SU-DHL-6 (cell line): ENCODE measurements around the gene C5orf58.

Experiments
- EZH2phosphoT487 ChIP-seq: fragments of 200-600 bp; sonication (generic), shearing (Covaris generic); conservative IDR thresholded peaks from 2 replicates; pipeline ENCODE4 v1.6.1; 2018; ENCODE audit warnings: mild to moderate bottlenecking, antibody characterized with exemption, low read length, moderate library complexity, mixed read lengths
- TF ChIP-seq, protein P1 (sequence below): fragments of 200-600 bp; sonication (generic); IDR thresholded peaks from one replicate; pipeline ENCODE4 v1.5.1; 2017; ENCODE audit warnings: antibody characterized with exemption, mild to moderate bottlenecking, low read length, moderate library complexity; ENCODE audit not compliant: insufficient read depth, poor library complexity, severe bottlenecking

DNA sequence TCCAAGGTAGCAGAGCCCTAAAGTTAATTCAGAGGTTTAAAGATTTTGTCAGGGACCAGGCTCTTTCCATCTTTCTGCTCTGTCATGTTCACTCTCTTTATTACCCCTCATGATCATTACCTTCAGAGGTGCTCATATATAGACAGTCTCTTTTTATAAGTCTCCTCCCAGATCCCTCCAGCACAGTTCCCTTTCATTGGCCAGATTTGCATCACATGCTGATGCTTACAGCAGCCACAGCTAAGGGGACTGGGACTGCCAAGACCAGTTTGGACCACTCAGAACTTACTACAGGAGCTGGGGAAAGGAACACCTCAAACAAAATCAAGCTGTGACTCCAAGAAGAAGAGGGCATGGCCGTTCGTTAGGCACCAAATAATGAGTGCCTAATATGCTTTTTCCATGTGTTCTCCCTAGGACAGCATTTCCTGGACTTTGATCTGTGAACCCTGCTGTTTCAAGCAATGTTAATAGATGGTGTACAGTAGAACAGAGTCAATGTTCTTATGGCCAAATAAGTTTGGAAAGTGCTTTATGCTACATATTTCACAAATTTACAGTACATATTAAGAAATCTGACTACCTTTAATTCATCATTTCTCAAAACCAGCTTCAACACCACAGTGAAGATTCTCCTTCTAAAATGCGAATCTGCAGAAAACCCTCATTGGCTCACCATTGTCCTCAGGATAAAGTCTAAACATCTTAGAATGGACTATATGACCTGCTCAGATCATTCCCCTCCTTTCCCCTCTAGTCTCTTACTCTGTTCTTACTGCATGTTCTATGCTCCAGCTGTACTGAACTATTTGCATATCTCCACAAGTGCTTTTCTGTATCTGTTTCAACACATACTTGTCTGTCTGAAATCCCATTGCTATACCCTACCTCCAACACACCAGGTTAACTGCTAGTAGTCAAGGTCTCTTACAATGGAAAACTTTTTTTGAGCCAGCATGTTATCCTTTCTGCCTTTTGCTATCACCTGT lies 3.4 kb downstream of the C5orf58 start:
- TF ChIP-seq, protein P1, sequence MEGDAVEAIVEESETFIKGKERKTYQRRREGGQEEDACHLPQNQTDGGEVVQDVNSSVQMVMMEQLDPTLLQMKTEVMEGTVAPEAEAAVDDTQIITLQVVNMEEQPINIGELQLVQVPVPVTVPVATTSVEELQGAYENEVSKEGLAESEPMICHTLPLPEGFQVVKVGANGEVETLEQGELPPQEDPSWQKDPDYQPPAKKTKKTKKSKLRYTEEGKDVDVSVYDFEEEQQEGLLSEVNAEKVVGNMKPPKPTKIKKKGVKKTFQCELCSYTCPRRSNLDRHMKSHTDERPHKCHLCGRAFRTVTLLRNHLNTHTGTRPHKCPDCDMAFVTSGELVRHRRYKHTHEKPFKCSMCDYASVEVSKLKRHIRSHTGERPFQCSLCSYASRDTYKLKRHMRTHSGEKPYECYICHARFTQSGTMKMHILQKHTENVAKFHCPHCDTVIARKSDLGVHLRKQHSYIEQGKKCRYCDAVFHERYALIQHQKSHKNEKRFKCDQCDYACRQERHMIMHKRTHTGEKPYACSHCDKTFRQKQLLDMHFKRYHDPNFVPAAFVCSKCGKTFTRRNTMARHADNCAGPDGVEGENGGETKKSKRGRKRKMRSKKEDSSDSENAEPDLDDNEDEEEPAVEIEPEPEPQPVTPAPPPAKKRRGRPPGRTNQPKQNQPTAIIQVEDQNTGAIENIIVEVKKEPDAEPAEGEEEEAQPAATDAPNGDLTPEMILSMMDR = no peak
- TF ChIP-seq EZH2phosphoT487 = no peak
